GM23248 (cell line): ENCODE data around the gene MIB1. TPM values are rescaled to one million over a fixed set of nuclear protein-coding genes. Genes with fewer than 3 reads are reported as not detected.

Experiments used
- DNase-seq: peaks from one replicate; pipeline ENCODE4 v3.0.0-alpha.2; 2015
- H2AFZ ChIP-seq: fragments of 200-600 bp; sonication (generic); 2 replicates; pipeline ENCODE4 v1.6.1; 2016; ENCODE audit warnings: antibody characterized with exemption
- H3F3A ChIP-seq: fragments of 200-600 bp; sonication (generic); 2 replicates; pipeline ENCODE4 v1.6.1; 2016; ENCODE audit warnings: mild to moderate bottlenecking, antibody characterized with exemption, mixed run types; ENCODE audit not compliant: insufficient read depth
- H3K27ac ChIP-seq: fragments of 200-600 bp; sonication (generic); 2 replicates; pipeline ENCODE4 v1.5.1; 2016; ENCODE audit warnings: mild to moderate bottlenecking
- H3K27me3 ChIP-seq: fragments of 200-600 bp; sonication (generic); replicated peaks from 2 replicates; pipeline ENCODE4 v1.6.1; 2016; ENCODE audit warnings: mild to moderate bottlenecking; ENCODE audit not compliant: insufficient read depth
- H3K36me3 ChIP-seq: fragments of 200-600 bp; sonication (generic); 2 replicates; pipeline ENCODE4 v1.6.1; 2016; ENCODE audit warnings: low read depth, mild to moderate bottlenecking
- H3K4me1 ChIP-seq: fragments of 200-600 bp; sonication (generic); 2 replicates; pipeline ENCODE4 v1.6.1; 2016; ENCODE audit warnings: mild to moderate bottlenecking; ENCODE audit not compliant: insufficient read depth
- H3K4me2 ChIP-seq: fragments of 200-600 bp; sonication (generic); one replicate; pipeline ENCODE4 v1.6.1; 2016; ENCODE audit warnings: mild to moderate bottlenecking; ENCODE audit not compliant: unreplicated experiment
- H3K4me3 ChIP-seq: fragments of 200-600 bp; sonication (generic); 2 replicates; pipeline ENCODE4 v1.5.1; 2016; ENCODE audit warnings: mild to moderate bottlenecking
- H3K79me2 ChIP-seq: fragments of 200-600 bp; sonication (generic); 2 replicates; pipeline ENCODE4 v1.6.1; 2016; ENCODE audit warnings: mild to moderate bottlenecking; ENCODE audit not compliant: insufficient read depth
- H3K9ac ChIP-seq: fragments of 200-600 bp; sonication (generic); 2 replicates; pipeline ENCODE4 v1.6.1; 2016; ENCODE audit warnings: mild to moderate bottlenecking
- H3K9me2 ChIP-seq: fragments of 200-600 bp; sonication (generic); 2 replicates; pipeline ENCODE4 v1.6.1; 2016; ENCODE audit warnings: mixed run types, mild to moderate bottlenecking, moderate library complexity; ENCODE audit not compliant: insufficient read depth
- H3K9me3 ChIP-seq: fragments of 200-600 bp; sonication (generic); one replicate; pipeline ENCODE4 v1.6.1; 2017; ENCODE audit warnings: low read depth
- H4K20me1 ChIP-seq: fragments of 200-600 bp; sonication (generic); 2 replicates; pipeline ENCODE4 v1.6.0; 2016; ENCODE audit not compliant: insufficient read depth
- EZH2 ChIP-seq: fragments of 200-600 bp; sonication (generic); IDR thresholded peaks from 2 replicates; pipeline ENCODE4 v1.6.1; 2018; ENCODE audit warnings: antibody characterized with exemption, mild to moderate bottlenecking; ENCODE audit not compliant: insufficient read depth, poor library complexity, severe bottlenecking
- EZH2phosphoT487 ChIP-seq: fragments of 200-600 bp; sonication (generic); IDR thresholded peaks from 2 replicates; pipeline ENCODE4 v1.6.1; 2018; ENCODE audit warnings: antibody characterized with exemption, moderate library complexity, mild to moderate bottlenecking, low read depth; ENCODE audit not compliant: insufficient read depth
- WGBS, 2 experiments: methylation state at CpG; one replicate each; pipeline ENCODE4 v1.1.6; 2015 to 2017; ENCODE audit warnings: low lambda C conversion rate in 2 of 2, low coverage in 1 of 2; ENCODE audit errors: missing lambda C conversion rate in 2 of 2; 5-methylcytosine and 5-hydroxymethylcytosine counted together
- in situ Hi-C: fragments of 300-500 bp; cut with MboI; formaldehyde crosslinking; loops from 2 replicates; pipeline ENCODE4 v1.15.0; 2020
- polyA plus RNA-seq: library from polyadenylated mRNA; unstranded; fragments of >200 nt; fragmentation: Nextera tagmentation; extraction: Ambion mirVana; gene quantifications from 2 replicates; pipeline ENCODE4 v1.2.1, GENCODE V29; 2016
- total RNA-seq: library from RNA; depleted of rRNA; stranded (reverse); fragments of >200 nt; shearing (Covaris generic); gene quantifications from 2 replicates; pipeline ENCODE4 v1.2.3, GENCODE V29; 2014

MIB1 gene
- total and polyA plus RNA-seq, 2 experiments from 2014 or later: 5.1 to 39.0 TPM

DNA sequence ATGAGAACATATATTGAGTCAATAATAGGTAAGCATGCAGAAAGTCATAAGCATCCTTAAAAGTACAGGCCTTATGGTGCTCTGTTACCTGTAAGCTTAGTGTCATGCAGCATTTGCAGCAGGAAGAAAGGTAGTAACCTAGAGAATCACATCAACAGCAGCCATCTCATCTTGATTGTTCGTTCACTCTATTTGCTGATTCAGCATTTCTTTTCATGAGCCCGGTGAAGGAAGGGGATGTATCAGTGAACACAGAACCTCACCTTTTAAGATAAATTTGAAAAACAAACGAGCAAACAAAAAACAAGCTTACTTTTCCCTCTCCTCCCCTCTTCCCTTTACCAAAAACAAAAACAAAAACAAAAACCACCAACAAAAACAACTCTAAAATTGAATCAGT, 89.9 kb downstream of the MIB1 start:
- Histone ChIP-seq H3K36me3 (no peaks in the 10 kb centered on the region), H3K4me3 (no peak overlapping the region), H3K27ac (no peak overlapping the region), H3K27me3 (no peaks in the 10 kb centered on the region), H3F3A (peaks cover 6% of the 10 kb centered on the region), H3K79me2 (no peaks in the 10 kb centered on the region), H3K9me3 (no peaks in the 10 kb centered on the region), H4K20me1 (no peaks in the 10 kb centered on the region), H3K9ac (no peak overlapping the region), H3K9me2 (no peaks in the 10 kb centered on the region), H3K4me1 (peaks cover 21% of the 10 kb centered on the region), H3K4me2 (no peak overlapping the region), H2AFZ (no peak overlapping the region)
- no peak for TF ChIP-seq EZH2
- TF ChIP-seq EZH2phosphoT487: no peak
- DNase-seq: no peak
- WGBS, 2 experiments: 96 to 97% methylated on average over 3 of the region's 3 CpGs
- in situ Hi-C loops: no loop called here

DNA sequence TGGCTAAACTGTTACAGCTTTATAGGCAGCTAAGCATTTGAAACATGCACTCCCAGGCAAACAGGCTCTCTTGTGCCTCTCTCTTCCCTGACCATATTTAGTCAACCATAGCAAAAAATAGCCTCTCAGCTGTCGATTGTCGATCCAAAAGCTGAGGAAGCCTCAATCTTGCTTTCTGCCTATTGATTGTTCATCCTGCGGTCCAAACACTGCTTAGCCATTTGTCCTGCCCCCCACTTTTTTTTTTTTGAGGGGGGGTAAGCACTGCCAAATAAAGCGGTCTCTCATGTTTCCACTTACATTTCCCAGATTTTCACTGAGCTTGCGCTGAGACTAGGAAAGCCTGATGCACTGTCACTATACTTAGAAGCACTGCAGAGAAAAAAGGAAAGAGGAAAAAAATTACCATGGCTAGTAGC, 90.8 kb downstream of the MIB1 start:
- Histone ChIP-seq H3K4me3 (no peak overlapping the region), H3K4me2 (no peak overlapping the region), H3K4me1 (peaks cover 12% of the 10 kb centered on the region), H3K9ac (no peak overlapping the region), H3K9me3 (no peaks in the 10 kb centered on the region), H3K9me2 (no peaks in the 10 kb centered on the region), H3K36me3 (no peaks in the 10 kb centered on the region), H3K79me2 (no peaks in the 10 kb centered on the region), H3K27me3 (no peaks in the 10 kb centered on the region), H2AFZ (no peak overlapping the region), H4K20me1 (no peaks in the 10 kb centered on the region), H3K27ac (no peak overlapping the region), H3F3A (no peaks in the 10 kb centered on the region)
- no peak for TF ChIP-seq EZH2
- TF ChIP-seq EZH2phosphoT487: no peak
- 98 to 100% methylated on average over 5 of the region's 5 CpGs for WGBS, 2 experiments
- no peak for DNase-seq
- in situ Hi-C loops: no loop called here

DNA sequence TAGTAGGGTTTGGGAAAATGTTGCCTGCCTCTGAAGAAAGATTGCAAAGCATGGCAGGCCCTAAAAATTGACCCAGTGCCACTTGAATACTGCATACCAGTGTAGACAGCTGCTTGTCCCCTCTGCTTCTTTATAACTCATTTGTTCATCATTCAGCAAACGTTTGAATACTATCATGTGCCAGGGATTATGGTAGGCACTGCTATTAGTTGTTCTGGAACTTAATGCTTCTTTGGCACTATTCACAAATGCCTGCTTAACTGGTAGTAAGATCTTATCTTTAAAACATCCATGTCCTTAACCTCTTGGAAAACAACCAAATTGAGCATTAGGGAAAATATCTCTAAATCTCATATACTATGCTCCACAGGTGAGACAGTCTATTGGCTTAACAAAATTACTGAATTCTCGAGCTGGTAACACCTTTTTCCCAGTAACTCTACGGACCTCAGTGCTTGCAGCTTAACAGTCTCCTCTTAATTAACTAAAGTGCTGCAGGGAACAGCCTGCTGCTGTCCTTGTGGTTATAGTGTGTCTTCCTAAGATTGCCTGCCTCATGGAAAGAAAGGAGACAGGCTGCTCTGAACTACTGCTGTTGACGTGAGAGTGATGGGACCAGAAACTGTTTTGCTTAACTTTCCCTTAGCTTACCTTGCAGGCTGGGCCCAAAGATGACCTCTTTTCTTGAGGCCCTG, 93.2 kb downstream of the MIB1 start:
- Histone ChIP-seq H3K9me3 (no peaks in the 10 kb centered on the region), H4K20me1 (no peaks in the 10 kb centered on the region), H3K27me3 (no peaks in the 10 kb centered on the region), H3K9ac (no peak overlapping the region), H2AFZ (no peak overlapping the region), H3K9me2 (no peaks in the 10 kb centered on the region), H3K4me1 (peaks cover 7% of the 10 kb centered on the region; the same call in 1 of the 2 replicates), H3F3A (no peaks in the 10 kb centered on the region), H3K4me3 (no peak overlapping the region), H3K4me2 (no peak overlapping the region), H3K79me2 (no peaks in the 10 kb centered on the region), H3K36me3 (no peaks in the 10 kb centered on the region), H3K27ac (no peak overlapping the region)
- WGBS, 2 experiments: 87 to 89% methylated on average over 4 of the region's 4 CpGs
- in situ Hi-C loops: no loop called here
- no peak for DNase-seq
- TF ChIP-seq EZH2phosphoT487 (no peak), EZH2 (no peak)

DNA sequence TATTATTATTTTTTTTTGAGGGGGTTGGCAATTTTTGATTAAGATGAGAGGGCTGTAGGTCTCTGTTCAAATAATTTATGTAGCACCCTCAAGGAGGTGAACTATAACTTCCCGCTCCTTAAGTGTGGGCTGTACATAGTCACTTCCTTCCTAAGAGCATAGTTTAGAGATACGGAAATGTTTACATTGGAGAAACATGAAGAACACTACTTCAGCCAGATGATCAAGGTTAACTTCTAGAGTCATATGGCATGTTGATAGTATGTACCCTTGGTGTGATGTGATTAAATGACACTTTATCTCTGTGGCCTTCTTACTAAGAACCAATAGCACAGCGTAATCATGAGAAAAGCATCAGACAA, 93.7 kb downstream of the MIB1 start:
- Histone ChIP-seq H3K9me3 (no peaks in the 10 kb centered on the region), H3K9me2 (no peaks in the 10 kb centered on the region), H3F3A (no peaks in the 10 kb centered on the region), H3K27ac (no peak overlapping the region), H2AFZ (no peak overlapping the region), H3K4me3 (no peak overlapping the region), H3K36me3 (no peaks in the 10 kb centered on the region), H3K4me1 (peaks cover 7% of the 10 kb centered on the region; the same call in 1 of the 2 replicates), H3K79me2 (no peaks in the 10 kb centered on the region), H3K9ac (no peak overlapping the region), H4K20me1 (no peaks in the 10 kb centered on the region), H3K27me3 (no peaks in the 10 kb centered on the region), H3K4me2 (no peak overlapping the region)
- TF ChIP-seq EZH2: no peak
- no peak for TF ChIP-seq EZH2phosphoT487
- WGBS, 2 experiments: 97 to 100% methylated on average over 3 of the region's 3 CpGs
- in situ Hi-C loops: no loop called here
- no peak for DNase-seq
